Thymus (tissue), 2 donors: Measurements from ENCODE around the gene DCLRE1A. TPM values are rescaled to one million over a fixed set of nuclear protein-coding genes. Genes with fewer than 3 reads are reported as not detected.

Experiments used
- polyA plus RNA-seq: library from polyadenylated mRNA; stranded (reverse); fragments of 200-250 nt; gene quantifications from one replicate; pipeline ENCODE4 v1.2.3, GENCODE V29; 2013
- total RNA-seq: library from RNA; stranded (reverse); fragments of 120-200 nt; gene quantifications from one replicate; pipeline ENCODE4 v1.2.4, GENCODE V29; 2013
- donor health status: healthy.

The DCLRE1A gene
- total and polyA plus RNA-seq, 2 donors, result 5.4 to 8.1 TPM

Other genes starting within 250 kb of the DCLRE1A start
- gene NRAP, start 190.0 kb downstream of the DCLRE1A start, total RNA-seq, result 0.05 TPM
- 0.07 TPM for gene NRAP, start 190.0 kb downstream of the DCLRE1A start, polyA plus RNA-seq
- gene CASP7, start 174.2 kb downstream of the DCLRE1A start, total RNA-seq, result 26.5 TPM
- gene CASP7, start 174.2 kb downstream of the DCLRE1A start, polyA plus RNA-seq, result 27.9 TPM
- under 0.01 TPM for gene PLEKHS1, start 102.4 kb downstream of the DCLRE1A start, total RNA-seq
- gene PLEKHS1, start 102.4 kb downstream of the DCLRE1A start, polyA plus RNA-seq, result 0.37 TPM
- 6.2 TPM for gene NHLRC2, start 579 bp upstream of the DCLRE1A start, total RNA-seq
- 7.6 TPM for gene NHLRC2, start 579 bp upstream of the DCLRE1A start, polyA plus RNA-seq
- gene ADRB1, start 189.8 kb upstream of the DCLRE1A start, total RNA-seq, result 0.14 TPM
- 0.62 TPM for gene ADRB1, start 189.8 kb upstream of the DCLRE1A start, polyA plus RNA-seq